ENCODE data around the gene DLG2. TPM values are rescaled to one million over a fixed set of nuclear protein-coding genes. Genes with fewer than 3 reads are reported as not detected.

DLG2 gene
- total and polyA plus RNA-seq, 2 of the 4 experiments (the other 2 are of a cell fraction) = 0.31 to 0.36 TPM

- no TSS peak for BruUV-seq (replicated peaks)
- DNase-seq (no peak), ATAC-seq (ENCODE audit: low read depth) (no peak)
- no peak overlapping the region for H3K56ac ChIP-seq (ENCODE audit: extremely low read depth, insufficient read depth, low read length)
- ChIA-PET CTCF (no interaction called here), POLR2A (ENCODE audit: unreplicated experiment) (interaction anchor here (0.7 kb wide), 1 partner anchor 494 kb away, joined by 7 read pairs; no protein-coding TSS in a partner anchor)
- no peaks in the 10 kb centered on the region for H3K9me3 ChIP-seq (ENCODE audit: control insufficient read depth, insufficient read depth, low read length)
- TF ChIP-seq RAD21 (IDR thresholded peaks at IDR 0.05; ENCODE audit: low read length) (no peak), RCOR1 (IDR thresholded peaks at IDR 0.05; ENCODE audit: insufficient replicate concordance, low read length) (no peak), NFE2L2 (IDR thresholded peaks at IDR 0.05; ENCODE audit: low read depth, low read length) (no peak), CEBPB (IDR thresholded peaks at IDR 0.05; ENCODE audit: low read depth, low read length) (no peak), MAFK (IDR thresholded peaks at IDR 0.05; ENCODE audit: low read depth, low read length) (no peak), POLR2A (IDR thresholded peaks at IDR 0.05; ENCODE audit: low read depth, low read length) (no peak), ELK1 (IDR thresholded peaks at IDR 0.05; ENCODE audit: borderline replicate concordance, low read depth, low read length) (no peak), FOS (IDR thresholded peaks at IDR 0.05; ENCODE audit: low read depth, low read length) (no peak), CTCF (conservative IDR thresholded peaks at IDR 0.05; ENCODE audit: low read depth, low read length) (no peak), MXI1 (IDR thresholded peaks at IDR 0.05; ENCODE audit: borderline replicate concordance, low read depth, low read length) (no peak), RFX5 (IDR thresholded peaks at IDR 0.05; ENCODE audit: low read depth, low read length) (no peak), CHD1 (IDR thresholded peaks at IDR 0.05; ENCODE audit: low read depth, low read length) (no peak), MAZ (IDR thresholded peaks at IDR 0.05; ENCODE audit: borderline replicate concordance, low read depth, low read length) (no peak), BHLHE40 (IDR thresholded peaks at IDR 0.05; ENCODE audit: low read depth, low read length) (no peak), USF2 (IDR thresholded peaks at IDR 0.05; ENCODE audit: low read depth, low read length) (no peak), SMC3 (IDR thresholded peaks at IDR 0.05; ENCODE audit: low read depth, low read length) (no peak)
- H3K27ac ChIP-seq (ENCODE audit: insufficient read depth, low read length) = no peak overlapping the region
- no peak overlapping the region for H3K18ac ChIP-seq (ENCODE audit: low read depth, low read length)
- no peak overlapping the region for H3K14ac ChIP-seq (replicated peaks; ENCODE audit: low read depth, low read length)
- in situ Hi-C loops (cut with MboI; ENCODE audit: low sequenced_read_pairs) (no loop called here), intact Hi-C loops (cut with micrococcal nuclease) (no loop called here), dilution Hi-C loops (cut with HindIII; ENCODE audit: low sequenced_read_pairs, unreplicated experiment) (no loop called here)
- no peak overlapping the region for H3K23ac ChIP-seq (ENCODE audit: low read depth, low read length)
- H3K9me1 ChIP-seq (ENCODE audit: insufficient read depth, low read length) = no peaks in the 10 kb centered on the region
- H2AK5ac ChIP-seq (ENCODE audit: low read depth, low read length) = no peak overlapping the region
- no peak overlapping the region for H4K91ac ChIP-seq (ENCODE audit: insufficient read depth, low read depth, low read length)
- H4K8ac ChIP-seq (ENCODE audit: low read depth in 2 of 2, low read length in 2 of 2) = no peak overlapping the region
- H4K5ac ChIP-seq (ENCODE audit: low read depth, low read length) = no peak overlapping the region
- H3K36me3 ChIP-seq (ENCODE audit: control insufficient read depth, insufficient read depth, low read length) = no peaks in the 10 kb centered on the region
- no peak overlapping the region for H2BK15ac ChIP-seq (ENCODE audit: low read depth, low read length)
- no peak overlapping the region for H2AK9ac ChIP-seq (replicated peaks; ENCODE audit: low read depth, low read length, poor library complexity)
- no peaks in the 10 kb centered on the region for H3K79me1 ChIP-seq (ENCODE audit: low read depth in 1 of 2, low read length in 2 of 2)
- H3K4me2 ChIP-seq (ENCODE audit: low read depth, low read length) = no peak overlapping the region
- H2BK5ac ChIP-seq (ENCODE audit: low read depth, low read length, poor library complexity, severe bottlenecking) = no peak overlapping the region
- no peak overlapping the region for H2AFZ ChIP-seq (replicated peaks; ENCODE audit: low read length, poor library complexity)
- H2BK120ac ChIP-seq (ENCODE audit: low read depth, low read length) = no peak overlapping the region
- H4K20me1 ChIP-seq (ENCODE audit: insufficient read depth, low read length) = no peaks in the 10 kb centered on the region
- no peak overlapping the region for H3K4ac ChIP-seq (ENCODE audit: low read depth, low read length)
- no peaks in the 10 kb centered on the region; the same call in 1 of the 2 replicates for H3K4me1 ChIP-seq (ENCODE audit: control insufficient read depth, insufficient read depth, low read length)
- H3K4me3 ChIP-seq (ENCODE audit: insufficient read depth, low read depth, low read length) = no peak overlapping the region
- no peak overlapping the region for H3K9ac ChIP-seq (ENCODE audit: low read depth, low read length)
- no peaks in the 10 kb centered on the region for H3K27me3 ChIP-seq (ENCODE audit: control insufficient read depth, insufficient read depth, low read length)
- no peak overlapping the region for H2BK20ac ChIP-seq (ENCODE audit: low read depth, low read length)
- WGBS, 2 experiments (ENCODE audit: extremely low coverage in 2 of 2, insufficient read length in 1 of 2) = no CpG with 5 or more reads among the region's 2 CpGs
Measured at GRCh38 chr11:84021291-84021690, 1605.9 kb downstream of the DLG2 start.

All from IMR-90 (cell line).